ENCODE data around the gene AMPD3.

Gene AMPD3

DNA sequence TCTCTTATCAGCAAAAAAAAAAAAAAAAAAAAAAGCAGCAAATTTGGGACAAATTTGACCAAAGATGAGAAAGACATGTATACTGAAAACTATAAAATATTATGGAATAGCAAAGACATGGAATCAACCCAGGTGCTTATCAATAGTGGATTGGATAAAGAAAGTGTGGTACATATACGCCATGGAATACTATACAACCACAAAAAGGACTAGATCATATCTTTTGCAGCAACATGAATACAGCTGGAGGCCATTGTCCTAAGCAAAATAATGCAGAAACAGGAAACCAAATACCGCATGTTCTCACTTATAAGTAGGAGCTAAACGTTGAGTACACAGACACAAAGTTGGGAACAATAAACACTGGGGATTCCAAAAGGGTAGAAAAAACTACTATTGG lies 87.7 kb downstream of the AMPD3 start:
- no peak for DNase-seq

DNA sequence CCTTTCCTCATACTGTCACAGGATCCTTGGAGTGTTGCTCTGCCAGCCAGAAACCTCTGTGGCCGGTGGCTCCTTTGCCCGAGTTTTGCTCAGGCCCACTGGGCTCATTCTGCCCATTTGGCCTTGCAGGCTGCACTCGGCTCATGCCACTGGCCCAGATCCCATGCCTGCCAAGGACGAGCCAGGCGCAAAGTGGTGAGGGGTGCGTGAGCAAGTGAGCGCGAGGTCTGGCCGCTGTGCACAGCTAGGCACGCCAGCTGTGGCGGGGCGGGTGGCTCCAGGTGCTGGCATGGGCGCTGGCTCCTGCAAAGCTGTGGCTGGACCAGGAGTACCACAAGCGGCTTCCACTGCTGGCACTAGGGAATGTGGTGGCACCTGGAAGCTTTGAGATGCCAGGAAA lies 88.7 kb downstream of the AMPD3 start:
- DNase-seq = no peak

DNA sequence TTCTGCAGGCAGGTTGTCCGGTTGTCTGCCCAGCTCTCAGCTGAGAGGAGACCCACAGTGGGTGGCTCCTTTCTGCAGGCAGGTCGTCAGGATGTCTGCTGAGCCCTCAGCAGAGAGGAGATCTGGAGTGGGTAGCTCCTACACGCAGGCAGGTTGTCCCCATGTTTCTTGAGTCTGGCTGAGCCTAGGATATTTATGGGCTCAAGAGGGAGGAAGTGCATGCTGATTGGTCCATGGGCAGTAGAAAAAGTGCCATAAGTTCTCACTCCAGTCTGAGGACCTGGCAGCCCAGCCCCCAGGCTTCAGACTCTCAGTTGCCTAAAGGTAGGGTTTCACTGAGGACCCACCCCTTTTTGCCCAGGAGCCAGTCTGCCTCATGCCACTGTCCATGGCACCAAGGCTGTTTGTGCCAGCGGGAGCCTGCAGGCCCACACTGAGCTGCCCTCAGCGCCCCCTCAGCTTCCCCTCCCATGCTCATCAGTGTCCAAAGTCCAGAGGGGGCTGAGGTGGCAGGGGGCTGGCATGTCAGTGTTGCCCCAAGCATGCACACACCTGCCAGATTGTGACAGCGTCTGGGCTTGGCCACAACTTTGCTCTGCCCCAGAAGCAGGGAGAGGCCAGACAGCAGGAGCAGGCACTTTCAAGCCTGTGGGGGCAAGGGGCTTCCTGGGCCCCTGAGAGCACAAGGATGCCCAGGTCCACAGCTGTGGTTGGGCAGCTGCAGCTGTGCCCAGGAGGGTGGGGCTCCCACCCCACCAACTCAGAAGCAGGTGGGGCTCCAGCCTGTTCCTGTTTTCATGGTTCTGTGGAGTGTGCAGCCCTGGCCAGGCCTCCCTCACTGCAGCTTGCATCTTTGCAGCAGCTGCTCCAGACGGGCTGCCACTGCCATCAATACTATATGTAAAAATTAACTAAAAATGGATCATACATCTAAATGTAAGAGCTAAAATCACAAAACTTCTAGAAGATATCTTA lies 89.7 kb downstream of the AMPD3 start:
- no peak for DNase-seq

- no peak for DNase-seq
These were observed 95.6 kb downstream of the AMPD3 start for GRCh38 chr11:10550503-10551289.

- no peak for DNase-seq
These were observed 96.2 kb downstream of the AMPD3 start for GRCh38 chr11:10551290-10551592.

DNA sequence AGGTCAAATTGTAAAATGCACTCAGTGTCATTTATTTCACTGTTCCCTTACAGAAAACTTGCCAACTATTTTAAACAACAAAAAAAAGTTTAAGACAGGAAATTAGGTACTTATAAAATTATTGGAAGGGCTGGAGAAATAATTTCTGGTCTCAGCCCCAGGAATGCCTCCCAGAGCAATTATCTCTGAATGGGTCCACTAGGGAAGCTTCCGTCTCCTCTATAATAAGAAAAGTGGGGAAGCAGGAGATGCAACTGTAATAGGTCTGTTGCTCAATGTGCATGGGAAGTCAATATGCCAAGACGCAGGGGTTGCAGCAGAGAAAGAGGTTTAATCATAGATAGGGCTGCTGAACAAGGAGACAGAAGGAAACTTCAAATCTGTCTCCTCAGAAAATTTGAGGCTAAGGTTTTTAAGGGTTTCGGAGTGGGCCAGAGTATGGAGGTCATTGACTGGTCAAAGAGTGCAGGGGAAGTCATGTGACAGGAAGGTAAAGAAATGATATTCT lies 96.8 kb downstream of the AMPD3 start:
- DNase-seq = no peak

GRCh38 chr11:10556590-10556989 lies 101.5 kb downstream of the AMPD3 start:
- no peak for DNase-seq
